ENCODE measurements around the gene IRF7.

The IRF7 gene

DNA sequence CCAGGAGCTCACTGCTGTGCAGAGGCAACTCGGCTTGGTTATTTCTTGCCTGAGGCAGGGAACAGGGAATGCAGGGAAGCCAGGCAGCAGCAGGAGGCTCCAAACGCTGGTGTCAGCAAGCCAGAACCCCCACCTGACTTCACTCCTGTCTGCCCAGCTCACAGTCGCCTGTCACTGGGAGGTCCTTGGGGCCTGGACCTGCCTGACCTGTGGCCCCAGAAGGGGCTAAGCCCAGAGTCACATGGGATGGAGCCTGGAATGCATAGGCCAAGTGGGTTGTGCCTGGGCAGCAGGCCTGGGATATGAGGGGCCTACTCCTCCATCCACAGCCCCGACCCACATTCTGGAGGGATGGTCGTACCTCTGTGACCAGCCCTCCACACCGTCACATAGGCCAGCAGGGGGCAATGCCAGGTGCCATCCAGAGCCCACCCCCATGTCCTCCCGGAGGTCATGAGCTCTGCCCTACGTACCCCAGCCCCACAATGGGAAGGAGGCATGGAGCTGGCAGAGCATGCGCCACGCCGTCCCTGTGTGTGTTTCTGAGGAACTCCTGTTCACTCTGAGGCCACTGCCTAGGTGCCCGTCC is 49.7 kb downstream of the IRF7 start:
- no peak overlapping the region for H3K27ac ChIP-seq

GRCh38 chr11:563812-564578 is 51.8 kb downstream of the IRF7 start:
- Histone ChIP-seq H3K4me3 (ENCODE audit: low read depth, low read length) (no peak overlapping the region), H3K27me3 (ENCODE audit: insufficient read depth, low read depth, severe bottlenecking) (no peaks in the 10 kb centered on the region), H3K9me3 (ENCODE audit: severe bottlenecking) (no peaks in the 10 kb centered on the region), H3K27ac (no peak overlapping the region), H3K36me3 (peaks cover 4% of the 10 kb centered on the region)
- no peak for DNase-seq
- TF ChIP-seq CTCF (IDR thresholded peaks at IDR 0.05; ENCODE audit: low read depth, low read length): no peak

More for the DNA sequence above, 49.7 kb downstream of the IRF7 start:
- TF ChIP-seq CTCF (IDR thresholded peaks at IDR 0.05; ENCODE audit: low read depth, low read length): peak; percentile 47
- Histone ChIP-seq H3K27me3 (ENCODE audit: insufficient read depth, low read depth, severe bottlenecking) (no peaks in the 10 kb centered on the region), H3K4me3 (ENCODE audit: low read depth, low read length) (no peak overlapping the region), H3K9me3 (ENCODE audit: severe bottlenecking) (no peaks in the 10 kb centered on the region), H3K36me3 (peaks cover 4% of the 10 kb centered on the region)
- no peak for DNase-seq

- H3K27ac ChIP-seq: no peak overlapping the region
- peaks cover 4% of the 10 kb centered on the region for H3K36me3 ChIP-seq
- TF ChIP-seq CTCF (IDR thresholded peaks at IDR 0.05; ENCODE audit: low read depth, low read length): no peak
- no peak overlapping the region for H3K4me3 ChIP-seq (ENCODE audit: low read depth, low read length)
- H3K27me3 ChIP-seq (ENCODE audit: insufficient read depth, low read depth, severe bottlenecking): no peaks in the 10 kb centered on the region
- DNase-seq: no peak
- H3K9me3 ChIP-seq (ENCODE audit: severe bottlenecking): no peaks in the 10 kb centered on the region
Measured at GRCh38 chr11:563066-563811, 52.5 kb downstream of the IRF7 start.
